HG03565 (cell line): ENCODE data around the gene AOC3.

Experiments used
- ATAC-seq: cut with Tn5 transposase; IDR thresholded peaks from one replicate; pipeline ENCODE4 v1.9.1; 2021; ENCODE audit warnings: mild to moderate bottlenecking, moderate library complexity; ENCODE audit not compliant: unreplicated experiment

Gene AOC3

DNA sequence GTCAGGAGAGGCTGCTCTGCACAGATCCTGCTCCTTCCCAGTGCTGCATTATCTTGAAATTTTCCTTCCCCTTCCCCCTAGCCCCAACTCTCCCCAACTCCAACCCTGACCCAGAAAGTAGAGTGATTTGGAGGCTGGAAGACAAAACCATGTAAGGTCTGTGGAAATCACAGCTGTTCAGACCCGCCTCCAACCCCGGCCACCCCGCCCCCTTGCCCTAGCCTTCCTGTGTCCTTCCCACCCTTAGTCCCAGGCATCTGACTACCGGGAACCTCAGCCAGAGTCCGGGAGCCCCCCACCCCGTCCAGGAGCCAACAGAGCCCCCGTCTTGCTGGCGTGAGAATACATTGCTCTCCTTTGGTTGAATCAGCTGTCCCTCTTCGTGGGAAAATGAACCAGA is at the start of gene AOC3:
Gene AOC3 (plus strand): TSS at position 246 of the 400 bp plus-strand sequence. CDS start 145 bp downstream, at position 391.
- no peak for ATAC-seq

DNA sequence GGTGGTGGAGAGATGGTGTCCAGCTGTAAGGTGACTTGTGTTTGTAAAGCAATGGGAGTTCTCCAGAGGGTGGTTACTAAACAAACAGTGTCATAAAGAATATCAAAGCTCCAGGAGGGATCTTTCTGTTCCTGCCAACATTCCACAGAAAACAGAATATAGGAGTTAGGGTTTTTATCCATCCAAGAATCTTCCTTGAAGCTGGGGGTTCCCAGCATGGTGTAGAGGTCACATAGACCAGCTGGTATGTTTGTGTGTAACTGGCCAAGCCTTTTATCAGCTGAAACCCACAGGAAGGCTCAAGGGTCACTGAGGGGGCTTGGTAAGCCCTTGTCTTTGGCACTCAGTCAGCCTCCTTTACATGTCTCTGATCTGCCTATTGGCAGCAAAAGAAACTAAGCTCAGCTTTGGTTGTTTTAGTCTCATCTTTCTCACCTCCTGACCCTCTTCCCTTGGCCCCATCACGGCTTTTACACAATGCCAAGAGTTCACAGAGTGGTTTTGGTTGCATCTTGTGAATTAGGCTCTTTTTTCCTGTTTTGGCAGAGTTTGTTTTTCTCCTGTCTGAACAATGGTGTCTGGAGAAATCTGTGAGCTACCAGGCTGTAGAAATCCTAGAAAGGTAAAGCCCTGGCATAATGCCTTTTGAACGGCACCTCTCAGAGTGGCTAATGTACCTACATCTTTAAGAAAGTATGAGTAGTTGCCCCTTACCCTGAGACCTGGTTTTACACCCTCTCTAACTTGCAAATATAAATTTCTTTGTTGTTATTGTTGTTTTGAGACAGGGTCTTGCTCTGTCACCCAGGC is 47.7 kb upstream of the AOC3 start:
- no peak for ATAC-seq

DNA sequence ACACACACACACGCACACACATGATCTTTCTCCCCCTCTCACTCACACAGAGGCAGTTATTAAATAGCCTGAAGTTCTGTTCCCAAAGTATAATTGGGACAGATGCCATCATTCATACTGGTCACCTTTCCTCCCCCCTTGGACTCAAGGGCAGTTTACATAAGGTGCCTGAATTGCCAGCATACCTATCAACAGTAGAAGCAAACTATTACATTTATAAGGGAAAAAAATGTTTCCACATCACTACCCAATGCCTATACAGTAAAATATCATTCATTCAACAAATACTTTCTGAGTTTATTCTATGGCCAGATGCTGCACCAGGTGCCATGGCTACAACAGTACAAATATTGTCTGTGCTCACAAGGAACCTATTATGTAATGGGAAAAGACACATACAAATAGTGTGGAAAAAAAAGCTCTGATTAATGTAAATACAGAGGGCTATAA is 46.1 kb upstream of the AOC3 start:
- no peak for ATAC-seq

GRCh38 chr17:42806249-42806648 is 44.8 kb upstream of the AOC3 start:
- ATAC-seq = no peak

DNA sequence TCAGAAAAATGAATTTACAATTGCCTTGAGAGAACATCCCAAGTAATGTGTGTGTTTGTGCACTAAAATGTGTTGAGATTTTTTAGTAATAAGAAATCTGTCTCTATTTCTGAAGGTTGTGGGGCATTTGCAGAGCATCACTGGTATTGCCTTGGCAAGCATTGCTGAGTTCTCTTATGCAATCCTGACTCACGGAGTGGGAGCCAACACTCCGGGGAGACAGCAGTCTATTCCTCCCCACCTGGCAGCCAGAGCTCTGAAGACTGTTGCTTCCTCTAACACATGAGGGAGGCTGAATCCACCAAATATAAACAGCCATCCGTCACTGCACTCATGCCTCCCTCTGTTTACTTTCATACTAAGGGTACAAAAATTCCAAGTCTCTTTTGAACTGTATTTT is 41.7 kb upstream of the AOC3 start:
- no peak for ATAC-seq

DNA sequence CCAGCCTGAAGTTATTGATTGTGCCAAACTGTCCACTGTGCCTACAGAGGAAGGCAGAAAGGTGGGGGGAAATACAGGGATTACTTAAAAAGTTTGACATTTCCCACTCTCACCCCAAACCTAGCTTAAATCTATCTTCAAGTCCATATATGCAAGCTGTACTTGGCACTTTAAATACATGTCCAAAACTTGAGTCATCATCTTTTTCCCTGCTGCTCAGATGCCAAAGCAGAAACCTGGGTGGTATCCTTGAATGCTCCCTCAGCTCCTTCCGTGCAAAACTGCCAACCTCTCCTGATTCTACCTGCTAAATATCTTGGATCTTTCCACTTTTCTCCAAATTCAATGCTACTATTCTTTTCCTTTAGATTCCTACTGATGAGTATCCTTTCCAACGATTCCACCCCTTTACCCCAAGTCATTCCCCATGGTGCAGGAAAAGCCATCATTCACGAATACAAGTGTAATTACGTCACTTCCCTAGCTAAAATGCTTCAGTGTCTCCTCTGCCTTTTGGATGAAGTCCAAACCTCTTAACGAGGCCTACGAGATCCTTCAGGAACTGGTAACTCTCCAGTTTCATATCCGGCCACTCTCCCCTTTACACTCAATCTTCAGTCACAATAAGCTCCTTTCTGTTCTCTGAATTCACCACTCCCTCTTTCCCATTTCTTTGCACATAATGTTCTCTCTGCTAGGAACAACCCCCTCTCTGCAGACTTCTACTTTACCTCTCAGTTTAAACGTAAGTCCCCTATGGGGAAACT is 36.2 kb upstream of the AOC3 start:
- ATAC-seq = no peak

GRCh38 chr17:42817866-42818265 is 33.1 kb upstream of the AOC3 start:
- ATAC-seq = no peak

GRCh38 chr17:42818379-42818778 is 32.6 kb upstream of the AOC3 start:
- ATAC-seq = no peak

DNA sequence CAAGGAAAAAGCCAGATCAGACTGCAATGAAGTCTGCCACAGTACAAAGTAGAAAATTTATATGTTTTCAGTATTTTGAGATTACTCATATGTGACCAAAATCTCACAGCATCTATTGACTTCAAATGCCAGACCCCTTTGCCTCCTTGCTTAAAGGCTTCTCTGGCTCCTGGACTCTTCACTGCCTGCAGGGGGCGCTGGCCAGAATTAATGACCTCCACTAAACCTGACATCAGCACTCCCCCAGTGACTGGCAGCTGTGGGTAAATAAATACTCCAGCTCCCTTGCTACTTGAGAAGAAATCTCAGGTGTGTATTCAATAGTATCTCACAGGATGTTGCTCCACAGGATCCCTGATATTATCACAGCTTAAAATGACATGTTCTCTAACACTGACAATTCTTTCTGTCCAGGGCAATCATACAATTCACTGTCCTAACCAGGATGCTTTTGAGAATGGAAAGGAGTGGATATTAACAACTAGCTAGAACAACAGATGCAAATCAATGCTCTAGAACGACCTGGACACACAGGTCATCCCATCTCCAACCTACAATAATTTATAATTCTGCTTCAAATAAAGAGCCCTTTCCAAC is 31.0 kb upstream of the AOC3 start:
- no peak for ATAC-seq

- no peak for ATAC-seq
These were observed 29.8 kb upstream of the AOC3 start for GRCh38 chr17:42821176-42821575.

DNA sequence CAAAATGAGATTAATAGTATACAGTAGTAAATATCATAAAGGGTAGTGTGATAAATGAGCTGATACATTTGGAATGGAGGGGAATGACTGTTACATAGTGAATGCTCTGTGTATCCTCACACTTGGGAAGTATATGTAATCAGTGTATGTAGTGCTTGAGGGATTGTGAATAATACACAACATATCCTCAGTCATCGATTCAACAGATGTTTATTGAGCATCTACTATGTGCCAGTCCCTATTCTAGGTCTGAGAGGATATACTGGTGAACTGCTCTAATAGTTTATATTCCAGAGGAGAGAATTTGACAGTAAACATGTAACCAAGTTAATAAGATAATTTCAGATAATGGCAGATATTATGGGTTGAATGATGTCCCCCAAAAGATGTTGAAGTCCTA is 23.5 kb upstream of the AOC3 start:
- ATAC-seq = no peak

- no peak for ATAC-seq
These were observed 20.0 kb upstream of the AOC3 start for GRCh38 chr17:42830971-42831370.

DNA sequence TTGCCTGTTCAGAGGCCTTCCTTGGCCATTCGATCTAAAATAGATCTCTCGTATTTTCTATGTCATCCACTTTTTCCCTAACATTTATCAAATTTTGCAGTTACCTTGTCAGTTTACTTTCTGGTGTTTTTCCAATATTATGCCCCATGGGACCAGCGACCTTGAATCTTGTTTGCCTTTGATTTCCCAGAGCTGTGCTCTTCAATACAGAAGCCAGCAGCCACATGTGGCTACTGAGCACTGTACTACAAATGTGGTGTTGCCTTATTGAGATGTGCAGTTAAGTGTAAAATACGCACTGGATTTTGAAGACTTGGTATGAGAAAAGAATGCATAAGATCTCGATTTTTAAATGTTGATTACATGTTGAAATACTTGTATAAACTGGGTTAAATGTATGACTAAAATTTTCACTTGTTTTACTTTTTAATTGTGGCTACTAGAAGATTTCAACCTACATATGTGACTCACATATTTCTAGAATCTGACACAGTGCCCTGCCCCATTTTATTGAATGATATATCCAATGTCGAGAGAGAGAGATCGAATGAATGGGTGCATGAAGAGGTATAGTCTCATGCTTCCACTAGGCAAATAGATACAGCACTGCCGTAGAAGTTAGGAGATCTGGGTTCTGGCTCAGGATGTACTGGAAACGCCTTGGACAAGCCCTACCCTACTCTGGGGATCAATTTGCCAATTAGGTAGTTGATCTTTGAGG is 18.6 kb upstream of the AOC3 start:
- no peak for ATAC-seq

GRCh38 chr17:42832934-42833766 is 17.8 kb upstream of the AOC3 start, which contains the start of gene PSME3:
Gene PSME3 (plus strand): TSS chr17:42833397. CDS start chr17:42833632, 235 bp downstream.
- ATAC-seq = peak; percentile 84

- peak; percentile 8 for ATAC-seq
These were observed 17.1 kb upstream of the AOC3 start for GRCh38 chr17:42833767-42834422.

GRCh38 chr17:42835732-42836131 is 15.3 kb upstream of the AOC3 start:
- no peak for ATAC-seq

DNA sequence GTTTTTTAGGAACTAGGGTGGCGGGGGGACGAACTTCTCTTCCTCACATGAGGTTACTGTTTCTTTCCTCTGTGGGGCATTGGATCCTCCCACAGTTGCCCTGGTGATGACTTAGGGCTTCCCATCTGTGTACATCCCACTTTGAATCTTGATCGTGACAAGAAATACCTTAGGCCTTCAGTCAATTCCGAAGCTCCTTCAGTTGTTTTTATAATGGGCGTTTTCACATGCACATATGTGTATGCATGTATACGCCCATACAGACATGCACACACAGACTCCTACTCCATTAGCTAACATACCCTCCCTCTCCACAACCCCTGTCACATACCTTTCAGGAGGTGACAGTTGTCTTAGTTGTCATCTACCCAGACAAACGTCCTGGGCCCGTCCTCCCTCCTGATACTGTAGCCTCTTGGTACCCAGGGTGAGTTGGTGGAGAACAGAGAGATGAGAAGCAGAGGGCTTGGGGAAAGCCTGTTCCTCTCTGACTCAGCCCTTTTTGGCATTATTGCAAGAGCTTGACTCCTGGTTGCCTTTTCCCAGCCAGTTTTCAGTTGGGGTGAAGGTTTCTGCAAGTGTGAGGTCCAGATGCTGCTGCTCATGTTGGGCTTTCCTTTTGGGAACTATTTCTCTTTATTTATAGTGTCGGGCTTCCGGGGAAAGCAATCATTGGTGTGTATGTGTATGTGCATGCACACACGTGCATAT is 8.9 kb upstream of the AOC3 start:
- ATAC-seq = no peak

GRCh38 chr17:42843358-42843934 is 7.6 kb upstream of the AOC3 start:
- ATAC-seq = no peak

- no peak for ATAC-seq
These were observed 6.7 kb upstream of the AOC3 start, which contains the start of gene AOC2 for GRCh38 chr17:42844271-42844670. Gene AOC2 (plus strand): TSS chr17:42844580. CDS start chr17:42844627, 47 bp downstream.
